ENCODE results near the gene HTRA3.

The HTRA3 gene

DNA sequence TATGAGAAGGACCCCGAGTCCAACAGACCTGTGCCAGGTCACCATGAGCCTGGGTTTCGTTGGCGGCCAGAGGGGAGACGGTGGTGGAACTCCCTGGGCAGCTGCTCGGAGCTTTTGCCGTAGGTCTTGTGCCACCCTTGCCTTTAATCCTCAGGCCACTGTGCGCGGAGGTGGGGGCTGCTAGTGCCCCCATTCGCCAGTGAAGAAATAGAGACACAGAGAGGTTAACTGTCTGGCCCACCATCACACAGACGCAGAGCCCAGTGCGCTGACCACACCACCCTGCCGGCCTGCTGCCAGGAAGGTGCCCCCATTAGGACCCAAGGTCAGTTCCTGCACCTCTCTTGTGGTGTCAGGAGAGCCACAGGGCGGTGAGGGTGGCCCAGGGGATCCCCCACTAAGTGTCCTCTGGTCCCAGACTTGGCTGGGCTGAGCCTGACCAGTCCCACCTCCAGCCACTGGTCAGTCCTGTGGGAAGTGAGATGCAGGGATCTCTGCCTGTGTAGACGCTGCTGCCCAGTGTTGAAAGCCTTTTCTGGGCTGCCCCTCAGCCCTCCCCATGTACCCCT is 28.3 kb upstream of the HTRA3 start:
- in situ Hi-C loops (cut with MboI; ENCODE audit: low pct_unique_long_range_greater_than_20kb, low sequenced_read_pairs, unreplicated experiment), result loop anchor here (10.0 kb wide), 1 partner anchor 164 kb away; no protein-coding TSS in a partner anchor
- DNase-seq (ENCODE audit: low spot score), result no peak
- TF ChIP-seq, protein P1, sequence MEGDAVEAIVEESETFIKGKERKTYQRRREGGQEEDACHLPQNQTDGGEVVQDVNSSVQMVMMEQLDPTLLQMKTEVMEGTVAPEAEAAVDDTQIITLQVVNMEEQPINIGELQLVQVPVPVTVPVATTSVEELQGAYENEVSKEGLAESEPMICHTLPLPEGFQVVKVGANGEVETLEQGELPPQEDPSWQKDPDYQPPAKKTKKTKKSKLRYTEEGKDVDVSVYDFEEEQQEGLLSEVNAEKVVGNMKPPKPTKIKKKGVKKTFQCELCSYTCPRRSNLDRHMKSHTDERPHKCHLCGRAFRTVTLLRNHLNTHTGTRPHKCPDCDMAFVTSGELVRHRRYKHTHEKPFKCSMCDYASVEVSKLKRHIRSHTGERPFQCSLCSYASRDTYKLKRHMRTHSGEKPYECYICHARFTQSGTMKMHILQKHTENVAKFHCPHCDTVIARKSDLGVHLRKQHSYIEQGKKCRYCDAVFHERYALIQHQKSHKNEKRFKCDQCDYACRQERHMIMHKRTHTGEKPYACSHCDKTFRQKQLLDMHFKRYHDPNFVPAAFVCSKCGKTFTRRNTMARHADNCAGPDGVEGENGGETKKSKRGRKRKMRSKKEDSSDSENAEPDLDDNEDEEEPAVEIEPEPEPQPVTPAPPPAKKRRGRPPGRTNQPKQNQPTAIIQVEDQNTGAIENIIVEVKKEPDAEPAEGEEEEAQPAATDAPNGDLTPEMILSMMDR (IDR thresholded peaks at IDR 0.05; ENCODE audit: extremely low read depth, insufficient read depth, missing control alignments), result no peak

DNA sequence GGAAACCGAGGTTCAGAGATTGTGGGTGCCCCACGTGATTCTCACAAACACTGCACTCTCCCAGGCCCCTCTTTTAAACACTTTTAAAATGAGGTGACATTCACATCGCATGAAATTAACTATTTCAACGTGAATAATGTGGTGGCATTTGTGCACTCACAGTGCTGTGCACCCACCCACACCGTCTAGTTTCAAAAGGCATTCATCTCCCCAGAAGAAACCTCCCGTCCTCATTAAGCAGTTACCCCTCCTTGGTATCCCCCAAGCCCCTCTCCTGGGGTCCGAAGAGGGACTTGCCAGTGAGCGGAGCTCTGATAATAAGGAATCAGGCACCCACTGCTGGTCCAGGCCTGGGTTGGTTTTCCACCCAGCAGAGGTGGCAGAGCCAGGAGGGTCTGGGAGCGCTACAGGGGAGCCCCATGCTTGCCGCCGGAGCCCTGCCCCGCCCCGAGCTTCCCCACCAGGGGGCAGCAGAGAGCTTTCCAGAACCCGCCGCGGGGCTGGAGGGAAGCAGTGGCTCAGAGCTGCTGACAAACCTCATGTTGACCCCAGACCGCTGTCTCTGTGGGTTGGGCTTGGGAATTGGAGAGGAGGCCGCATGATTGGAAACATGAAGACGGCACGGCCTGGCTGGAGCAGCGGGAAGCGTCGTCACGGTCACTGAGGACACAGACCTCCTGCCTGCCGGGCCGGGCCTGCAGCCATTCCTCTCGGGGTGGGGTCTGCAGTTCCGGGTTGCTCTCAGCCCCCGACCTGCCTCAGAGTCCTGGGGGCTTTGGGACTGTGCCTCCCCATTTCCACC is 27.5 kb upstream of the HTRA3 start:
- TF ChIP-seq, protein P1 (IDR thresholded peaks at IDR 0.05; ENCODE audit: extremely low read depth, insufficient read depth, missing control alignments), result peak; percentile 87
- DNase-seq (ENCODE audit: low spot score), result peak; percentile 94
- in situ Hi-C loops (cut with MboI; ENCODE audit: low pct_unique_long_range_greater_than_20kb, low sequenced_read_pairs, unreplicated experiment), result loop anchor here (10.0 kb wide), 1 partner anchor 163 kb away; no protein-coding TSS in a partner anchor

DNA sequence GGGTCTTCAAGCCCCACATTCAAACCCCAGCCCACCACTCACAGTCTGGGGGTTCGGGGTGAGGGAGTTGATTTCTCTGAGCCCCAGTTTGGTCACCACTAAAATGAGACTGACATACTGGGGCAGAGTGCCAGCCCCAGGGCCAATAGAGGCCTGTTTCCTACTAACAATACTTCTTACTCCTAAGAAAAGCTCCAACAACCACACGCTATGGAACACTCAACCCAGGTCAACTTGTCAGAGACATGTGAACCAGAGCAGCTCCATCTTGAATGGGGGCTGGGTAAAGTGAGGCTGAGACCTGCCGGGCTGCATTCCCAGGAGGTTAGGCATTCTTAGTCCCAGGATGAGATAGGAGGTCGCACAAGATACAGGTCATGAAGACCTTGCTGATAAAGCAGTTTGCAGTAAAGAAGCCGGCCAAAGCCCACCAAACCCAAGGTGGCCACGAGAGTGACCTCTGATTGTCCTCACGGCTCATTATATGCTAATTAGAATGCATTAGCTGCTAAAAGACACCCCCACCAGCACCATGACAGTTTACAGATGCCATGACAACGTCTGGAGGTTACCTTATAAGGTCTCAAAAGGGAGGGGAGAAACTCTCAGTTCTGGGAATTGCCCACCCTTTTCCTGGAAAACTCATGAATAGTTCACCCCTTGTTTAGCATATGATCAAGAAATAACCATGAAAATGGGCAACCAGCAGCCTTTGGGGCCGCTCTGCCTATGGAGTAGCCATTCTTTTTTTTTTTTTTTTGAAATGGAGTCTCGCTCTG is 26.6 kb upstream of the HTRA3 start:
- no peak for DNase-seq (ENCODE audit: low spot score)
- TF ChIP-seq, protein P1 (IDR thresholded peaks at IDR 0.05; ENCODE audit: extremely low read depth, insufficient read depth, missing control alignments), result no peak
- in situ Hi-C loops (cut with MboI; ENCODE audit: low pct_unique_long_range_greater_than_20kb, low sequenced_read_pairs, unreplicated experiment), result loop anchor here (10.0 kb wide), 1 partner anchor 162 kb away; no protein-coding TSS in a partner anchor

DNA sequence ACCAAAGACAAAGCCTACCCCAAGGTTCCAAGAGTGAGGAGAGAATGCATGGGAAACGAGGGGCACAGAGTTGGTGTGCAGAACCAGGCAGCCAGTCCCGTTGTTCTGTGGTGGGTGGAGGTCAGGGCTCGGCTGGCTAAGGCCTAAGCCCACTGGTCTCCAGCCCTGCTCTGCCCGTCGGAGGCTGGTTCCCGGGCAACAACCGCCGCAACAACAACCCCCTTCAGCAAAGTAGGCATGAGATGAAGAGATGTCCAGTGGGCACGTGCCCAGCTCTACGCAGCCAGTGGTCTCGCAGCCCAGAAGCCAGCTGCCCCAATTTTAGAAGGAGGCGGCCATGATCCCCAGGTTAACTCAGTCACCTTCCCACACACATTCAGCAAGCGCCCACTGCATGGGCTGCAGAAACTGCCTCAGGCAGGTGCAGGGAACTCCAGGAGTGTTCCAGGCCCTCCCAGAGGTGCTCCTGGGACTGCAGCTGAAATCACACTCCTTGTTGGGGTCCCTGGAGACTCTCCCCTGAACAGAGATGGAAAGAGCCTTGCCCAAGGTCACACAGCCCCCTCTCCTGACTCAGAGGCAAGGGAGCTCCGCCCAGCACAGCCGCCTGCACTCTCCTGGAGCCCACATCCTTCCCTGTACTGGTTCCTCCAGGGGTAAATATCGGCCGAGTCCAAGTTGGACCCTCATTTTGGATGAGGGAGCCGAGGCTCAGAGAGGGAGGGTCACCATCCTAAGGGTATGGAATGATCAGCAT is 25.4 kb upstream of the HTRA3 start:
- no peak for DNase-seq (ENCODE audit: low spot score)
- TF ChIP-seq, protein P1 (IDR thresholded peaks at IDR 0.05; ENCODE audit: extremely low read depth, insufficient read depth, missing control alignments), result no peak
- in situ Hi-C loops (cut with MboI; ENCODE audit: low pct_unique_long_range_greater_than_20kb, low sequenced_read_pairs, unreplicated experiment), result loop anchor here (10.0 kb wide), 1 partner anchor 161 kb away; no protein-coding TSS in a partner anchor

DNA sequence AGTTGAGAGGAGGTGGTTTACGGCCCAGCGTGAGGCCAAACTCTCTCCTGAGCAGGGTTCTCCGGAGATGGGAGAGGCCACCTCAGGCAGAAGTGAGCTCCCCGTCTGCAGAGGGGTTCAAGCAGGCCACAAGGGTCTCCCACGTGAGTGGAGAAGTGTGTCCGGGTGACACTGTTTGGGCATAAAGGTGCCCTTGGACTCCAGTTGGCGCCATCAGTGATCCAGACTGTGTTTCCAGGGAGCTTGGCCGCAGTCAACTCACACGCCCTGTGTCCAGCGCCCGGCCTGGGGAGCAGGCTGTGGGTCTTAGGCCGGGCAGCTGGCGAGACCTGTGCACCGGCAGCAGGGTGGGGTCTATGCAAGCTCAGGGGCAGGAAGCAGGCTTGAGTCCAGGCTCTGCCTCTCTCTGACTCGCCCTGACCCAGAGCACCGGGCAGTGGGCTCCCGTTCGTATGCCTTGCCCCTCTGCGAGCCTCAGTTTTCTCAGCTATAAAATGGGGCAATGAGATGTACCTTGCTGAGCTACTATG is 24.6 kb upstream of the HTRA3 start:
- TF ChIP-seq, protein P1 (IDR thresholded peaks at IDR 0.05; ENCODE audit: extremely low read depth, insufficient read depth, missing control alignments), result no peak
- no peak for DNase-seq (ENCODE audit: low spot score)
- in situ Hi-C loops (cut with MboI; ENCODE audit: low pct_unique_long_range_greater_than_20kb, low sequenced_read_pairs, unreplicated experiment), result loop anchor here (10.0 kb wide), 1 partner anchor 160 kb away; no protein-coding TSS in a partner anchor
